Subcutaneous adipose tissue (tissue), 4 donors: ENCODE measurements around the gene C1QB. TPM values are rescaled to one million over a fixed set of nuclear protein-coding genes. Genes with fewer than 3 reads are reported as not detected.

Experiments
- total RNA-seq, 4 donors: library from RNA; depleted of rRNA; stranded (reverse); fragments of >200 nt; gene quantifications; one replicate each; pipeline ENCODE4 v1.1.0, GENCODE V29; 2016
- TF ChIP-seq, protein P1 (sequence below): fragments of 450-650 bp; IDR thresholded peaks from one replicate; pipeline ENCODE4 v1.5.1; 2016; ENCODE audit warnings: low read depth, mild to moderate bottlenecking, control low read depth, antibody characterized with exemption, moderate library complexity

Gene C1QB
- total RNA-seq, 4 donors from 2014 or later, result 325 to 1,649 (median 667) TPM

DNA sequence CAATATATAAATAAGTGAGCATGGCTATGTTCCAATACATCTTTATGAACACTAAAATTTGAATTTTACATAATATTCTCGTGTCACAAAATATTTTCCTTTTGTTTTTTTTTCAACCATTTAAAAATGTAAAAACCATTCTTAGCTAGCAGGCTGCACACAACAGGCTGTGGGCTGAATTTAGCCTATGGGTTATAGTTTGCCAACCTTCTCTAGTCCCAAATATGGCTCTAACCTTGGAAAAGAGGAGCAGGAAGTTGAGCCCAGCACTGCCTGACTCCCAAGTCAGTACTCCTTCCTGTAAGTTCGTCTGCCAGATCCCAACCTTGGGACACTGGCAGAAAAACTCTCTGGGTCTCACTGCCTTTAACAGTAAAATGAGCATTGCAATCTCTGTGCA is 13.4 kb downstream of the C1QB start:
- TF ChIP-seq, protein P1, sequence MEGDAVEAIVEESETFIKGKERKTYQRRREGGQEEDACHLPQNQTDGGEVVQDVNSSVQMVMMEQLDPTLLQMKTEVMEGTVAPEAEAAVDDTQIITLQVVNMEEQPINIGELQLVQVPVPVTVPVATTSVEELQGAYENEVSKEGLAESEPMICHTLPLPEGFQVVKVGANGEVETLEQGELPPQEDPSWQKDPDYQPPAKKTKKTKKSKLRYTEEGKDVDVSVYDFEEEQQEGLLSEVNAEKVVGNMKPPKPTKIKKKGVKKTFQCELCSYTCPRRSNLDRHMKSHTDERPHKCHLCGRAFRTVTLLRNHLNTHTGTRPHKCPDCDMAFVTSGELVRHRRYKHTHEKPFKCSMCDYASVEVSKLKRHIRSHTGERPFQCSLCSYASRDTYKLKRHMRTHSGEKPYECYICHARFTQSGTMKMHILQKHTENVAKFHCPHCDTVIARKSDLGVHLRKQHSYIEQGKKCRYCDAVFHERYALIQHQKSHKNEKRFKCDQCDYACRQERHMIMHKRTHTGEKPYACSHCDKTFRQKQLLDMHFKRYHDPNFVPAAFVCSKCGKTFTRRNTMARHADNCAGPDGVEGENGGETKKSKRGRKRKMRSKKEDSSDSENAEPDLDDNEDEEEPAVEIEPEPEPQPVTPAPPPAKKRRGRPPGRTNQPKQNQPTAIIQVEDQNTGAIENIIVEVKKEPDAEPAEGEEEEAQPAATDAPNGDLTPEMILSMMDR, result no peak

DNA sequence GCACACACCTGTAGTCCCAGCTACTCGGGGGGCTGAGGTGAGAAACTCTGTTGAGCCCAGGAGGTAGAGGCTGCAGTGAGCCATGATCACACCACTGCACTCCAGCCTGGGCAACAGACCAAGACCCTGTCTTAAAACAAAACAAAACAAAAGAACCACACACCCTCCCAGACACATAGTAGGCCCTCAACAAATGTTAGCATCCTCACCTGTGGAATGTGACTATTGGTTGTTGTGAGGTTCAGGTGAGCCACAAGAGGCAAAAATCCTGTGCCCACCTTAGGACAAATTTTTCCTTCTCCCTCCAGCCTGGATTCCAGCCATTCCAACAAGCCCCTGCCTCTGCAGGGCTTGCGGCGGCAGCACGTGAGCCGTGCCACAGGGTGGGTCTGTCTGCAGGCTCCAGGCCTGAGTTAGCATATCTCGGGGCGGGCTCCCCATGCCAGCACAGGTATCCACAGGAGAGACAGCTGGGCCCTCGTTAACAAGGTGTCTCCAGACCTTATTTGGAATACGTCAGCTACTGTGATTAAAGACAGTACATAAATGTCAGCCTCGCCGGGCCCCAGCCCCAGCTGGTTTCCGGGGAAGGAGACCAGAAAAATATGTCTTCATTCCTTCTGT is 17.4 kb downstream of the C1QB start:
- TF ChIP-seq, protein P1, result no peak

DNA sequence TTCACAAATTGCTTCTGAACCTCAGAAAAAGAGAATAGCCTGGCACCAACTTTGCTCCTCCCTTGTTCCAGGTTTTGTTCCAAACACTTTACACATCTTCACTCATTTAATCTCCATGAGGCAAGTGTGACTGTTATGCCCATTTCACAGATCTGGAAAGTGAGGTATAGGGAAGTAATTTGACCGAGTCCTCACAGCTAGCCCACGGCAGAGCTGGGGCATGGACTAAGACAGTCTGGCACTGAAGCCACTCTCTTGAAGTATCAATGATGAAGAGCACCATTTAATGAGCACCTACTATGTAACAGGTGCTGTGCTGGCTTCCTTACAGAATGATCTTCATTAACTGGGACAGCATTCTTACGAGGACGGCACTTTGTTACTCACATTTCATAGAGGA is 19.0 kb downstream of the C1QB start:
- TF ChIP-seq, protein P1, result no peak

DNA sequence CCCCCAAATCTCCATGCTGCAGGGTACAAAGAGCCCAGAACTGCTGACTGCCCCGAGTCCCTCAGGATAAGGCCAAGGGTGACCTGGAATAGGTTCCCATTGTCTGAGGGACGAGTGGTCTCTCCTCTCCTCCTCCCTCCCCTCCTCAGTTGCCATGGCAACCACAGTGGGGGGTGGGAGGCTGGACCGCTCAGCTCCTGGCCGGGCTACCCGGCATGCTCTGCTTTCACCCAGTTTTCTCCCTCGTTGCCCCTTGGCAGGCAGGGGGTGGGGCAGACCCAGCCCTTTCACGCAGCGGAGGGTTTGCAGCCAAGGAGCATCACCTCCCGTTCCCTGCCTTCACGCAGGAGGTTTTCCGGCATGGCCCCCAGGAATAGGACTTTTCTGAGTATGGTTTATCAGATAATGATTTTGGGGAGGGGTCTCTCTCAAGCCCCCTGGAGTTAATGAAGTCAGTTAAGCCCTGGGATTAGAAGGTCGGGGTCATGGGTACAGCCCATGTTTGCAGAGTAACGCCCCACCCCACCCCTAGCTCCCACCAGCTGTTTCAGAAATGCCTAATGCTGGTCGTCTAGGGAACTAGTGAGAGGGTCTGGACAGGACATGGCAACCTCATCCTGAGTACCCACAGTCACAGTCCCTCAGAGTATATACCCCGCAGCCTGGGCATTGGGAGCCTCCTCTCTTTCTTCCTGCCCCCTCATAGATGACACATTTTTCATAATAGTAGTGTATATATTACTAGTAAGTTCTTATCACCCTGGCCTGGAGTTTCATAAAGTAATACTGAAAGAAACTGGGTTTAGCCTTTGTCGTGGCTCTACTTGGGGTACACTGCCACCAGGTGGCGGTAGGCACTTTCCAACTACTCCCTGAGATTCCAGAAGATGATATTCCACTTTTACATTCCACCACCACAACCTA is 20.7 kb downstream of the C1QB start:
- TF ChIP-seq, protein P1, result no peak

DNA sequence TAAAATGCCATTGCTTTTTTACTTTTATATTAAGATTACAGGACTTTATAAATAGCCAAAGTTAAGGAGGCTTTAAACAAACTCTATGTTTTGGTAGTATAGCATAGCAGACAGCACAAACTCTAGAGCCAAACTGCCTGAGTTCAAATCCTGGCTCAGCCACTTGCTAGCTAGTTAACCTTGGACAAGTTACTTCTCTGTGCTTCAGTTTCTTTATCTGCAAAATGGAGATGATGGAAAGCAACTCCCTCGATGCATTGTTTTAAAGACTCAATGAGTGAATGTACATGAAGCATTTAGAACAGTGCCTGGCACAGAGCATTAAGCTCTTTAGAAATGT is 21.3 kb downstream of the C1QB start:
- TF ChIP-seq, protein P1, result no peak

DNA sequence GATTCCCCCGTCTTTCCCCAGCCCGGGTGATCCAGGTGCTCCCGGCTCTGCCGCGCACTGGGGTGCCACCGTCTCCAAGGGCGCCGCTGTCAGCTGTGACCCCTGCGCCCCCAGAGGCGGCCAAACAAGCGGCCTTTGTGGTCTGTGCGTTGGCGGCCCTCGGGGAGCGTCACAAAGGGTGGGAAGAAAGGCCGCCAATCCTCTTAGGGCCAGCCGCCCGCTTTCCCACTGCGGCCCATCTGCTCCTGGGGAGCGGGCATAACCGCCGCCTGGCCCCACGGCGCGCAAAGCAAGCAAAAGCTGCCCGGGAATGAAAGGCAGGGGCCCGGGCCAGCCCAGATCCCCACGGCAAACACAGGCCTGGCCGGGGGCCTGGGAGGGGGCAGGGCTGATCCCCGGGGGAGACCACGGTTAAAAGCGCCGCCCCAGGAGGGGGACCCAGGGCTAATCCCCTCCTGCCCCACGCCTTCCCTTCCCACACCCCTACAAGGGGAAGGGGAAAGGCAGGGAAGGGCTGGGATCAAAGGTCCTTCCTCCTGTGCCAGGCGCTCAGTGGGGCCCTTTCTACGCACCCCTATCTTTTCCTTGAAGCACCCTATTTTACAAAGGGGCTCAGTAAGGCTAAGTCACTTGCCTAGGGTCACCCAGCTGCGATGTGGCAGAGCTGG is 24.0 kb downstream of the C1QB start:
- TF ChIP-seq, protein P1, result no peak
